Measurements from ENCODE around the gene SNX24. TPM values are rescaled to one million over a fixed set of nuclear protein-coding genes. Genes with fewer than 3 reads are reported as not detected.

SNX24 gene
- total RNA-seq, 4 donors from 2014 or later: 10.7 to 29.9 (median 16.1) TPM

- intact Hi-C loops (cut with DNase I; ENCODE audit: low total_unique reads) (no loop called here), in situ Hi-C loops (cut with MboI; ENCODE audit: low pct_ligation_motif_present in 1 of 4, low pct_unique_long_range_greater_than_20kb in 1 of 4, low sequenced_read_pairs in 3 of 4) (no loop called here)
- no peak overlapping the region for H3K4me3 ChIP-seq
- WGBS, 2 donors (ENCODE audit: low coverage in 1 of 2): 65 to 81% methylated on average over 6 to 7 of the region's 7 CpGs
- no peaks in the 10 kb centered on the region for H3K27me3 ChIP-seq
- H3K36me3 ChIP-seq: no peaks in the 10 kb centered on the region
- H3K4me1 ChIP-seq: no peaks in the 10 kb centered on the region
- DNase-seq: no peak
- TF ChIP-seq CTCF (IDR thresholded peaks at IDR 0.05) (no peak), POLR2A (IDR thresholded peaks at IDR 0.05) (no peak), EP300 (IDR thresholded peaks at IDR 0.05; ENCODE audit: low read depth) (no peak)
- H3K27ac ChIP-seq: no peak overlapping the region
- no peaks in the 10 kb centered on the region for H3K9me3 ChIP-seq
These were observed 24.9 kb downstream of the SNX24 start for GRCh38 chr5:122870219-122870856.

- TF ChIP-seq CTCF (IDR thresholded peaks at IDR 0.05) (no peak), EP300 (IDR thresholded peaks at IDR 0.05; ENCODE audit: low read depth) (no peak), POLR2AphosphoS5 (IDR thresholded peaks at IDR 0.05) (no peak), POLR2A (IDR thresholded peaks at IDR 0.05) (no peak)
- no peak for DNase-seq
- WGBS, 2 donors (ENCODE audit: low coverage in 1 of 2): 77 to 87% methylated on average over 3 to 8 of the region's 8 CpGs
- no peaks in the 10 kb centered on the region for H3K4me1 ChIP-seq
- no peaks in the 10 kb centered on the region for H3K36me3 ChIP-seq
- in situ Hi-C loops (cut with MboI; ENCODE audit: low pct_ligation_motif_present in 1 of 4, low pct_unique_long_range_greater_than_20kb in 1 of 4, low sequenced_read_pairs in 3 of 4): no loop called here
- no peak overlapping the region for H3K27ac ChIP-seq
- no peak overlapping the region for H3K4me3 ChIP-seq
- intact Hi-C loops (cut with DNase I; ENCODE audit: low total_unique reads): no loop called here
- no peaks in the 10 kb centered on the region for H3K27me3 ChIP-seq
- H3K9me3 ChIP-seq: no peaks in the 10 kb centered on the region
These were observed 26.2 kb downstream of the SNX24 start for GRCh38 chr5:122871661-122872060.

GRCh38 chr5:122874179-122874875 lies 28.9 kb downstream of the SNX24 start:
- no peak overlapping the region for H3K27ac ChIP-seq
- H3K4me1 ChIP-seq: peaks cover 0 to under 1% (median 0%) of the 10 kb centered on the region in 4 donors
- in situ Hi-C loops (cut with MboI; ENCODE audit: low pct_ligation_motif_present in 1 of 4, low pct_unique_long_range_greater_than_20kb in 1 of 4, low sequenced_read_pairs in 3 of 4) (no loop called here), intact Hi-C loops (cut with DNase I; ENCODE audit: low total_unique reads) (no loop called here)
- no peaks in the 10 kb centered on the region for H3K27me3 ChIP-seq
- H3K9me3 ChIP-seq: no peaks in the 10 kb centered on the region
- TF ChIP-seq POLR2AphosphoS5 (IDR thresholded peaks at IDR 0.05) (no peak), CTCF (IDR thresholded peaks at IDR 0.05) (no peak), POLR2A (IDR thresholded peaks at IDR 0.05) (no peak), EP300 (IDR thresholded peaks at IDR 0.05; ENCODE audit: low read depth) (no peak)
- H3K36me3 ChIP-seq: no peaks in the 10 kb centered on the region
- DNase-seq: no peak
- WGBS, 2 donors (ENCODE audit: low coverage in 1 of 2): 75 to 93% methylated on average over 3 to 4 of the region's 4 CpGs
- no peak overlapping the region for H3K4me3 ChIP-seq

- Histone ChIP-seq H3K27ac (no peak overlapping the region), H3K9me3 (no peaks in the 10 kb centered on the region), H3K36me3 (no peaks in the 10 kb centered on the region), H3K27me3 (no peaks in the 10 kb centered on the region), H3K4me3 (no peak overlapping the region), H3K4me1 (peaks cover 0 to 15% (median 0%) of the 10 kb centered on the region in 4 donors)
- DNase-seq: no peak
- WGBS, 2 donors (ENCODE audit: low coverage in 1 of 2): 45 to 72% methylated on average over 2 of the region's 2 CpGs
- in situ Hi-C loops (cut with MboI; ENCODE audit: low pct_ligation_motif_present in 1 of 4, low pct_unique_long_range_greater_than_20kb in 1 of 4, low sequenced_read_pairs in 3 of 4): no loop called here
- intact Hi-C loops (cut with DNase I; ENCODE audit: low total_unique reads): no loop called here
- TF ChIP-seq POLR2AphosphoS5 (IDR thresholded peaks at IDR 0.05) (no peak), EP300 (IDR thresholded peaks at IDR 0.05; ENCODE audit: low read depth) (no peak), CTCF (IDR thresholded peaks at IDR 0.05) (no peak), POLR2A (IDR thresholded peaks at IDR 0.05) (no peak)
These were observed 32.1 kb downstream of the SNX24 start for GRCh38 chr5:122877518-122877917.
